Nephron progenitor cell (in vitro differentiated cells): ENCODE measurements around the gene SLC16A6.
A peak's percentile ranks its signal among the peaks of the same experiment; 100 is the strongest.

Experiments
- DNase-seq: peaks from one replicate; pipeline ENCODE4 v3.0.0; 2021
- H3K27ac Mint-ChIP-seq: 2 replicates; pipeline ENCODE4 v1.8.0; 2021; ENCODE audit warnings: mild to moderate bottlenecking, moderate library complexity, mixed read lengths
- H3K27me3 Mint-ChIP-seq: 2 replicates; pipeline ENCODE4 v1.8.0; 2021; ENCODE audit warnings: mild to moderate bottlenecking, low read depth, mixed read lengths; ENCODE audit not compliant: poor library complexity
- H3K36me3 Mint-ChIP-seq: 2 replicates; pipeline ENCODE4 v1.8.0; 2021; ENCODE audit warnings: low read depth, mixed read lengths
- H3K4me1 Mint-ChIP-seq: 2 replicates; pipeline ENCODE4 v1.8.0; 2021; ENCODE audit warnings: mixed read lengths
- H3K4me3 Mint-ChIP-seq: 2 replicates; pipeline ENCODE4 v1.8.0; 2021; ENCODE audit warnings: mild to moderate bottlenecking, moderate library complexity, mixed read lengths
- H3K9me3 Mint-ChIP-seq: 2 replicates; pipeline ENCODE4 v1.8.0; 2021; ENCODE audit warnings: mild to moderate bottlenecking, moderate library complexity, mixed read lengths
- TF ChIP-seq, protein P1 (sequence below): fragments of 200-600 bp; sonication (generic); IDR thresholded peaks from 2 replicates; pipeline ENCODE4 v1.5.0; 2021; ENCODE audit warnings: antibody characterized with exemption

Gene SLC16A6

GRCh38 chr17:68307443-68307842, 16.5 kb upstream of the SLC16A6 start:
- Mint-ChIP-seq H3K27ac (no peak overlapping the region), H3K4me3 (no peak overlapping the region), H3K4me1 (peaks cover 23% of the 10 kb centered on the region), H3K9me3 (peaks cover 9% of the 10 kb centered on the region), H3K27me3 (peaks cover 3% of the 10 kb centered on the region), H3K36me3 (peaks cover 17% of the 10 kb centered on the region)
- DNase-seq = no peak
- TF ChIP-seq, protein P1, sequence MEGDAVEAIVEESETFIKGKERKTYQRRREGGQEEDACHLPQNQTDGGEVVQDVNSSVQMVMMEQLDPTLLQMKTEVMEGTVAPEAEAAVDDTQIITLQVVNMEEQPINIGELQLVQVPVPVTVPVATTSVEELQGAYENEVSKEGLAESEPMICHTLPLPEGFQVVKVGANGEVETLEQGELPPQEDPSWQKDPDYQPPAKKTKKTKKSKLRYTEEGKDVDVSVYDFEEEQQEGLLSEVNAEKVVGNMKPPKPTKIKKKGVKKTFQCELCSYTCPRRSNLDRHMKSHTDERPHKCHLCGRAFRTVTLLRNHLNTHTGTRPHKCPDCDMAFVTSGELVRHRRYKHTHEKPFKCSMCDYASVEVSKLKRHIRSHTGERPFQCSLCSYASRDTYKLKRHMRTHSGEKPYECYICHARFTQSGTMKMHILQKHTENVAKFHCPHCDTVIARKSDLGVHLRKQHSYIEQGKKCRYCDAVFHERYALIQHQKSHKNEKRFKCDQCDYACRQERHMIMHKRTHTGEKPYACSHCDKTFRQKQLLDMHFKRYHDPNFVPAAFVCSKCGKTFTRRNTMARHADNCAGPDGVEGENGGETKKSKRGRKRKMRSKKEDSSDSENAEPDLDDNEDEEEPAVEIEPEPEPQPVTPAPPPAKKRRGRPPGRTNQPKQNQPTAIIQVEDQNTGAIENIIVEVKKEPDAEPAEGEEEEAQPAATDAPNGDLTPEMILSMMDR = no peak

DNA sequence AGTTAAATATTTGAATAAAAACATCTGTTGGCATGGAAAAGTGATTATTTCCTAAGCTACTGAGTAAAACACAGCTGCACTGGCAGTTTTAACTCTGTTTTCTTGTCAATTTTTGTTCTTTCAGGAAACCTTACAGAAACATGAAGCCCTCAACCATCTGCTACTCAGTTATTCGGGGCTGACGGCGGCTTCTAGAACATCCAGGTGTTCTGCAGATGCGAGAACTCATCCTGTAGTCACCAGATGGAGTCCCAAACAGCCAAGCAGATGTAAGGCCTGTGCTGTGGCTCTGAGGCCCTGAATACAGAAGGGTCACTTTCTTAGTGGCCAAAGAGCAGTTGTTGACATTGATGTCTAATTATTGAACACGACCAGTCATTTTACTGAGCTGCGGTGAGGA, 15.9 kb upstream of the SLC16A6 start:
- H3K4me1 Mint-ChIP-seq = peaks cover 25% of the 10 kb centered on the region
- no peak overlapping the region for H3K27ac Mint-ChIP-seq
- H3K9me3 Mint-ChIP-seq = peaks cover 11% of the 10 kb centered on the region
- TF ChIP-seq, protein P1 = no peak
- DNase-seq = no peak
- peaks cover 1% of the 10 kb centered on the region for H3K27me3 Mint-ChIP-seq
- H3K36me3 Mint-ChIP-seq = peaks cover 17% of the 10 kb centered on the region
- no peak overlapping the region for H3K4me3 Mint-ChIP-seq

DNA sequence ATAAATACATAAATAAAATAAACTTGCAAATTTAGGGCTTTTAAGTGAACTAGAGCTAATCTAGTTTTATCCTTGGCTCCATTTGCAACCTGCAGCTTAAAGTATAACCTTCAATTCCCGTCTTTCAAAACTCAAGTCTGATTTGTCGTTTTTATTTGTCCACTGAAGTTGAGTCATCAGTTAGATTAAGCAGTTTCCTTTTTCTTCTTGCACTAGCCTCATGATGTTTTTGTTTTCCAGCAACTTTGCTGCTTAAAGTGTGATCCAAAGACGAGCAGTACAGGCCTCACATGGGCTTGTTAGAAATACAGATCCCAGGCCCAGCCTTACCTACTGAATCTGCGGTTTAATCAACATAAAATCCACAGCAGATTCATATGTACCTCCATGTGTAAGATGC, 14.2 kb upstream of the SLC16A6 start:
- H3K4me3 Mint-ChIP-seq = no peak overlapping the region
- peaks cover 3% of the 10 kb centered on the region for H3K27me3 Mint-ChIP-seq
- peaks cover 16% of the 10 kb centered on the region for H3K9me3 Mint-ChIP-seq
- H3K36me3 Mint-ChIP-seq = peaks cover 17% of the 10 kb centered on the region
- TF ChIP-seq, protein P1 = no peak
- H3K4me1 Mint-ChIP-seq = peaks cover 27% of the 10 kb centered on the region
- no peak for DNase-seq
- peak overlapping the region; percentile 68 for H3K27ac Mint-ChIP-seq

DNA sequence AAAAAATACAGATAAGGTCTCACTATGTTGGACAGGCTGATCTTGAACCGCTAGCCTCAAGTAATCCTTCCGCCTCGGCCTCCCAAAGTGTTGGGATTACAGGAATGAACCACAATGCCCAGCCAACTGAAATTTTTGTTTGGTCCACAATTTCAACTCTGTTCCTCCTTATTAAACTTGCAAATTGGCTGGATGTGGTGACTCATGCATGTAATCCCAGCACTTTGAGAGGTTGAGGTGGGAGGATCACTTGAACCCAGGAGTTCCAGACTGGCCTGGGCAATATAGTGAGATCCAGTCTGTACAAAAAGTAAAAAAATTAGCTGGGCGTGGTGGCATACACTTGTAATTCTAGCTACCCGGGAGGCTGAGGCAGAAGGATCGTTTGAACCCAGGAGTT, 13.8 kb upstream of the SLC16A6 start:
- H3K27me3 Mint-ChIP-seq = peaks cover 3% of the 10 kb centered on the region
- peaks cover 27% of the 10 kb centered on the region for H3K4me1 Mint-ChIP-seq
- DNase-seq = no peak
- peaks cover 16% of the 10 kb centered on the region for H3K9me3 Mint-ChIP-seq
- peaks cover 17% of the 10 kb centered on the region for H3K36me3 Mint-ChIP-seq
- H3K27ac Mint-ChIP-seq = no peak overlapping the region
- TF ChIP-seq, protein P1 = no peak
- no peak overlapping the region for H3K4me3 Mint-ChIP-seq

GRCh38 chr17:68302666-68303065, 11.7 kb upstream of the SLC16A6 start:
- Mint-ChIP-seq H3K4me1 (peaks cover 22% of the 10 kb centered on the region), H3K9me3 (peaks cover 8% of the 10 kb centered on the region), H3K27me3 (peaks cover 3% of the 10 kb centered on the region), H3K4me3 (no peak overlapping the region), H3K27ac (peak overlapping the region; percentile 95), H3K36me3 (peaks cover 14% of the 10 kb centered on the region)
- DNase-seq = no peak
- TF ChIP-seq, protein P1 = no peak

- Mint-ChIP-seq H3K4me1 (peaks cover 17% of the 10 kb centered on the region), H3K4me3 (no peak overlapping the region), H3K9me3 (peaks cover 7% of the 10 kb centered on the region), H3K27me3 (peaks cover 3% of the 10 kb centered on the region), H3K36me3 (peaks cover 9% of the 10 kb centered on the region), H3K27ac (peak overlapping the region; percentile 95)
- TF ChIP-seq, protein P1 = no peak
- DNase-seq = no peak
Observed at GRCh38 chr17:68302066-68302564, 11.2 kb upstream of the SLC16A6 start.
